NOMO-1 treated with dmso at 0.1 percent for 144 hours (cell line): ENCODE results near the gene FBLN1.
"Not testable (repeated sequence)": the region's sequence is repeated elsewhere in the genome, so short reads cannot be mapped to it uniquely, and the experiment has no call there.

Source experiments
- DNase-seq: peaks from one replicate; lab custom pipeline; 2025; ENCODE audit not compliant: unreplicated experiment; lab: John Stamatoyannopoulos, UW

FBLN1 gene

GRCh38 chr22:45582236-45582954 is 79.7 kb downstream of the FBLN1 start:
- DNase-seq = no peak

GRCh38 chr22:45582955-45583320 is 80.3 kb downstream of the FBLN1 start:
- DNase-seq = no peak

- peak; percentile 62 for DNase-seq
These were observed 80.8 kb downstream of the FBLN1 start for GRCh38 chr22:45583504-45583903.

DNA sequence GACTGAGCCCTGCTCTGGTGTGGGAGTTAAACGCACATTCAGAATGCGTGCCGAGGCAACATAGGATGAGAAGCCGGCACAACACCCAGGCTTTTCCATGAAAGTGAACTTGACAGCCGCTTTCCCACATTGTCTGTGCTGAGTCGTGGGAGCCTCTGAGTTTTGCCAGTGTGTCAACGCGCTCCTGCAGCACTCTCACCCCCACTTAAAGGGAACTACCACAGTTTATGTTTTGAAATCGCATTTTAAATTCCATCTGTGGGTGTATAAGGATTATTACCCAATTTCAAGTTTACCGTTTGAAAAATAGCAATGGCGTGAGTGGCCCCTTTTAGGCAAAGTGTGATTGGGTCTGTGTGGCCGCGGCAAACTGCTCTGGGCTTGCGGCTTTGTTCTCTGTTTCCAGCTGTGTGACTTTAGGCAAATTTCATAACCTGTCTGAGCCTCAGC is 81.5 kb downstream of the FBLN1 start:
- DNase-seq = peak; percentile 91

GRCh38 chr22:45584621-45585436 is 82.1 kb downstream of the FBLN1 start:
- no peak for DNase-seq

DNA sequence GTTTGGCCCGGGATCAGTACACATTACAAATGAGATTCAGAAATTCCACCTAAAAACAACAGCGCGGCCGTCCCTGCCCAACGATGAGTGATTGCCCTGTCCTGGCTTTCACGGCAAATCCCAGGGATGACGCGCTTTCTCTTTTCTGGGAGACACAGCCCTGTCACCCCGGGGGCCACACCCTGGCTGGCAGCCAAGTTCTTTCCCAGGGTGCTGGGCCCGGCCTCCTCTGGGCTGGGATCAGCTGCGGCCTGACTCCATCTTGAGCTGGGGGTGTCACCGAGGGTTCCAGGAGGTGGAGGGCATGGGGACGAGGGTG is 82.7 kb downstream of the FBLN1 start:
- DNase-seq = no peak

GRCh38 chr22:45585946-45586540 is 83.4 kb downstream of the FBLN1 start:
- DNase-seq = no peak

DNA sequence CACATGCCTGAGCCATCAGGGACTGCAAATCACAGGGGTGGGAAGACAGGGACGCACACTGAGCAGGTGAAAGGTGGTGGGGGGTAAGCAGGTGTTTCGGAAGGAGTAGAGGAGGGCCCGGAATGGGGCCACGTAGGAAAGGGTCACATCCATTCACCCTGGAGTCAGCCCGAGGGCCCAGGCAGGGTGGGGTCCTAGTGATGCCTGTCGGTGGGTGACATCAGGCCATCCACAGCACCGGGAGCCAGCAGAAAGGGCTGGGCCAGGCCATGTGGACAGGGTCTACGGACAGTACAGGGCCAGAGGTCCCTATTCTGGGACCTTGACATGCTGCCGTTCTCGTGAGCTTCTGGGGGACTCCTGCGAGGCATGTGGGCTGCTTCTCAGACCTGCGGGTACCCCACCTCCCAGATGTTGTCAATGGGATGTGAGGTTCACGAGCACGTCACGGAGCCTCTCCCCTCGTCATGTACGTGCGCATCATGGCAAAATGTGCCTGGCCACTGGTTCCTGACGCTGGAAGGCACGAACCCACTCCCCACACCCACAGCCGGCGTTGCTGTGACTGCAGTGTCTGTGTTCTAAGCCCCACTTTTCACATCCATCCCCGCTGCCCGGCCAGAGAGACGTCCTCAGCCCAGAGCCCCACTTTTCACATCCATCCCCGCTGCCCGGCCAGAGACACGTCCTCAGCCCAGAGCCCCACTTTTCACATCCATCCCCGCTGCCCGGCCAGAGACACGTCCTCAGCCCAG is 84.1 kb downstream of the FBLN1 start:
- no peak for DNase-seq

DNA sequence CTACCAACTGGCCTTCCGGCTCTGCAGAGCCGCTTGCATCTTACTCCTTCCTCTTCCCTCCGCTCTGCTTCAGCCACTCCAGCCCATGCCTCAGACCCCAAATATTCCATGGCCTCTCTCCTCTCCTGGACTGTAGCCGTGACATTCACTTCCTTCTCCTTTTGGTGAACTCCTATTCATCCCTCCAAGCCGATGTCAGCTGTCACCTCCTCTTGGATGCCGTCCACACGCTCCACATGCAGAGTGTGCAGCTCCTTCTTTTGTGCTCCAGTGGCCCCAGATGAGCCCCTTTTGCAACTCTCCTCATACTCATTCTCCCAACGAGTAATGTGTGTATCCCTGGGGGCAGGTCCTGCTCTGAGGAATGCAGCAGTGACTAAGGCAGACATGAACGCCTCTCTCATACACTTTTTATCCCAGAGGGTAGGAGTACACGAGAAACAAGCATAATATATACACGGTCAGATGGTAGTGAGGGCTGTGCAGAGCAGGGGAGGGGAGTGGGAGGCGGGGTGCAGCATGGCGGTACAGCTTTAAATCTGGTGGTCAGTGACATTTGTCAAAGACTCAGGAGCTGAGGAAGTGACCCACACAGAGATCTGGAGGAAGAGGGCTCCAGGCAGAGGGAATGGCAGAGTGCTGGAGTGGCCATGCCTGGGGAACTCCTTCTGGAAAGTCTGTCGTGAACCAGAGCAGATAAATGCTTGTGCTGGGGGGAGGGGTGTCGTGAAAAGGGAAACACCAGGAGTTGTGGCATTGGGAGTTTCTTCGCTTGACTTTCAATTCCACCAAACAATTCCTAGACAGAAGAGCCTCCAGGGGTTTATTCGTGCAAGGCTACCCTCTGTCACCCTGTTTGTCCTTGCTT is 85.2 kb downstream of the FBLN1 start:
- no peak for DNase-seq

DNA sequence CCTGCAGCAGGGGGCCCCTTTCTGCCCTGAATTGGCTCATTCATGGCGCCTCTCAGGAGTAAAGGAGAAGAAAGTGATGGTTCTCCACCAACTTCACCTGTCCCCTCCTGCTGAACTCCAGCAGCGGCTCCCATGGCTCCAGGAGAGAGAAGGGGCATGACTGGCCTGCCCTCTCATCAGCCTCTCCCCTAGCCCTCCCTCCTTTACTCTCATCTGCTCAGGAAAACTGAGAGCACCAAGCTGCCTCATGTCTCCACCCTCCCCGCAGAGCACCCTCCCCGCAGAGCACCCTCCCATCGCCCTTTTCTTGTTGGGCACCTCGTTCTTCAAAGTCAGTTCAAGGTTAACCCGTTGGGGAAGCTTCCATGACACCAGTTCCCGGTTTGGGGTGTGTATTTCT is 86.9 kb downstream of the FBLN1 start:
- DNase-seq = no peak

DNA sequence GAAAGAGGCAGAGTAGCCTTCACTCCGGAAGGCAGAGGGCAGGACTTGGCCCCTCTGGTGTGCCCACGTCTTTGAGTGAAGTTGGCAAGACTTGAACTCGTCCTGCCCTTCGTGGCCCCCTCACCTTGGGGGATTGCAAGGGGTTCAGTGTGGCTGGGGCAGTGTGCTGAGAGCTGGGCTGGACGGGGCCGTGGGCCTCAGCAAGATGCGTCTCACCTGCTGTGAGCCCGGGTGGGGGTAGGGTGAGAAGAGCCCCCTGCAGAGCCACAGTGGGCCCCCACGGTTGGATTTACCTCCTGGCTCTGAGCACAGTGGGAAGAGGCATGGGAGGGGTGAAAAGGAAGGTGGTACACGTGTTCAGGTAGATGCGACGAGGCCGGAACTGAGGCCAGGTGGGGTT is 87.6 kb downstream of the FBLN1 start:
- no peak for DNase-seq

DNA sequence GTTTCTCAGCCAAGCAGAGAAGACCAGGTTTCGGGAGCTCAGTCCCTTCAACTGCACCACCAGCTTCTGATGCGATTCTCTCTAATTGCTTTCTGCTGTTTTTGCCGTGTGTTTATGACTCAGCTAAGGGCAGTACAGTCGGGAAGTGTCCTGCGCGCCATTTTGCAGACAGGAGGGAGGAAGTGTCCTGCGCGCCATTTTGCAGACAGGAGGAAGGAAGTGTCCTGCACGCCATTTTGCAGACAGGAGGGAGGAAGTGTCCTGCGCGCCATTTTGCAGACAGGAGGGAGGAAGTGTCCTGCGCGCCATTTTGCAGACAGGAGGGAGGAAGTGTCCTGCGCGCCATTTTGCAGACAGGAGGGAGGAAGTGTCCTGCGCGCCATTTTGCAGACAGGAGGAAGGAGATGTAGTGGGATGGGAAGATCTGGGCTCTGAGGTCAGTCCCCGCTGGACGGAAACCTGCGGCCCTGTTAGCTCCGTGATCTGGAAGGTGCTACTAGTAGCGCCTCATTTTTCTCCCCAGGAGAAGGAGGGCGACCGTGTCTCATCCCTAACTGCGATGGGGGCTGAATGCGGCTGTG is 89.0 kb downstream of the FBLN1 start:
- not testable (repeated sequence) for DNase-seq

- no peak for DNase-seq
These were observed 91.6 kb downstream of the FBLN1 start for GRCh38 chr22:45594123-45594941.

DNA sequence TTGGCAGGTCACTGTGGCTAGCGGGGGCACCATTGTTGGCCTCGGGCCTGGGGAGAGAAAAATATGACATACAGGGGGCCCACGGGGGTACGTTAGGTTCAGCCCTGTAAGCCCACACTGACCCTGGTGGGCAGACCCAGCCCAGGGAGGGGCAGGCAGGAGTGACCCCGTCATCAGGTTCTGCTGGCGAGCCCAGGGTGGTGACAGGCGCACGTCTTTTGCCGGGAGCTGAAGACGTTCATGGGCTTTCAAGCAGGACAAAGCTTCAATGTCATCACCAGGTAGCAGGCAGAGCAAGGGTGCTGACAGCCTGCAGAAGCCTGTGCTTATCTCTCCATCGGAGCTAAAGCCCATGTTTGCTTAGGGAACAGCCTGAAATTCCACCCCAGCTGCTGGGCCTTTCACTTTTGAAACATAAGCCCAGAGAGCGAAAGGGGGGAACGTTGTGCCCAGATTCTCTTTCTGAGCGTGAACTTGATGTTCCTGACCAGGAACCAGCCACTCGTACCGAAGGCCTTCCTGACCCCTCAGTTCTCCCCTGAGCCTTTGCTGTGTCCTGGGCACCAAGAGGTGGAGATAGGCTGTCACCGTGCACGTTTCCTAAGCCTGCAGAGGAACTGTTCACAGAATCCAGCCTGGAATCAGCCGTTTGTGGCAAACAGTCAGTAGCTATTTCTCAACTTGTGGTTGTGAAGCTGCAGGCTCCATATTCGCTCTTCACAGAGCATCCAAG is 94.9 kb downstream of the FBLN1 start:
- no peak for DNase-seq

- no peak for DNase-seq
These were observed 96.0 kb downstream of the FBLN1 start for GRCh38 chr22:45598596-45599217.

- no peak for DNase-seq
These were observed 97.3 kb downstream of the FBLN1 start for GRCh38 chr22:45599836-45600577.
